Measurements from ENCODE around the gene IRF8.

IRF8 gene

DNA sequence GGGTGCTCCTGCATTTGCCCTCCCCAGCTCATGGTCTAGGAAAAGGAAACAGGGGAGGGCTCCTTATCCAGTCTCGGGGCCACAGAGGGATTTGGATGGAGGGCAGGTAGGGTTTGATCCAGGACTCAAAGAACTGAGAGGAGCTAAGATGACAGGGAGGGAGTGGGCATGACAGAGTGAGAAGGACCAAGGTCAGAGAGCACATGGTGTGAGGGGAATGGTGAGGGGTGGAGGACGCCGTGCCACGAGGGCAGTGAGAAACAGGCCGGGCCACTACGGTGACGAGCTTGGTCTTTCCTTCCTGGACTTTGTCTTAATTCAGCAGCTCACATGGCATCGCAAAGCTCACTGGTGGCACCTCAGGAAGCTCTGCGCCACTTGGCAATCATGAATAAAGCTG is 35.2 kb downstream of the IRF8 start:
- no peaks in the 10 kb centered on the region for H3K79me2 ChIP-seq (ENCODE audit: low read length)
- TF ChIP-seq EZH2phosphoT487 (IDR thresholded peaks at IDR 0.05; ENCODE audit: low read depth), result no peak
- TF ChIP-seq, protein P1, sequence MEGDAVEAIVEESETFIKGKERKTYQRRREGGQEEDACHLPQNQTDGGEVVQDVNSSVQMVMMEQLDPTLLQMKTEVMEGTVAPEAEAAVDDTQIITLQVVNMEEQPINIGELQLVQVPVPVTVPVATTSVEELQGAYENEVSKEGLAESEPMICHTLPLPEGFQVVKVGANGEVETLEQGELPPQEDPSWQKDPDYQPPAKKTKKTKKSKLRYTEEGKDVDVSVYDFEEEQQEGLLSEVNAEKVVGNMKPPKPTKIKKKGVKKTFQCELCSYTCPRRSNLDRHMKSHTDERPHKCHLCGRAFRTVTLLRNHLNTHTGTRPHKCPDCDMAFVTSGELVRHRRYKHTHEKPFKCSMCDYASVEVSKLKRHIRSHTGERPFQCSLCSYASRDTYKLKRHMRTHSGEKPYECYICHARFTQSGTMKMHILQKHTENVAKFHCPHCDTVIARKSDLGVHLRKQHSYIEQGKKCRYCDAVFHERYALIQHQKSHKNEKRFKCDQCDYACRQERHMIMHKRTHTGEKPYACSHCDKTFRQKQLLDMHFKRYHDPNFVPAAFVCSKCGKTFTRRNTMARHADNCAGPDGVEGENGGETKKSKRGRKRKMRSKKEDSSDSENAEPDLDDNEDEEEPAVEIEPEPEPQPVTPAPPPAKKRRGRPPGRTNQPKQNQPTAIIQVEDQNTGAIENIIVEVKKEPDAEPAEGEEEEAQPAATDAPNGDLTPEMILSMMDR (IDR thresholded peaks at IDR 0.05; ENCODE audit: low read depth, low read length), result no peak
- peaks cover 14% of the 10 kb centered on the region for H3K36me3 ChIP-seq (replicated peaks; ENCODE audit: low read depth, low read length)
- no peaks in the 10 kb centered on the region for H3K9me3 ChIP-seq (ENCODE audit: insufficient read depth, low read length)
- peak overlapping the region; percentile 97 for H3K27ac ChIP-seq (ENCODE audit: low read length)
- peak overlapping the region; percentile 80; the same call in 1 of the 2 replicates for H3K4me2 ChIP-seq (ENCODE audit: low read length)
- H3K4me3 ChIP-seq (ENCODE audit: low read length), result 0 out of 2 replicates have a peak overlapping the region, but pooled peaks have one; percentile 39
- H2AFZ ChIP-seq (ENCODE audit: low read depth, low read length), result no peak overlapping the region
- H3K27me3 ChIP-seq (ENCODE audit: low read depth, low read length), result no peaks in the 10 kb centered on the region; the same call in 1 of the 2 replicates
- peaks cover 98% of the 10 kb centered on the region for H3K4me1 ChIP-seq (ENCODE audit: low read length)
- peak overlapping the region; percentile 84; the same call in 1 of the 2 replicates for H3K9ac ChIP-seq (ENCODE audit: low read length)
- no peaks in the 10 kb centered on the region for H4K20me1 ChIP-seq (ENCODE audit: insufficient read depth, low read length)

DNA sequence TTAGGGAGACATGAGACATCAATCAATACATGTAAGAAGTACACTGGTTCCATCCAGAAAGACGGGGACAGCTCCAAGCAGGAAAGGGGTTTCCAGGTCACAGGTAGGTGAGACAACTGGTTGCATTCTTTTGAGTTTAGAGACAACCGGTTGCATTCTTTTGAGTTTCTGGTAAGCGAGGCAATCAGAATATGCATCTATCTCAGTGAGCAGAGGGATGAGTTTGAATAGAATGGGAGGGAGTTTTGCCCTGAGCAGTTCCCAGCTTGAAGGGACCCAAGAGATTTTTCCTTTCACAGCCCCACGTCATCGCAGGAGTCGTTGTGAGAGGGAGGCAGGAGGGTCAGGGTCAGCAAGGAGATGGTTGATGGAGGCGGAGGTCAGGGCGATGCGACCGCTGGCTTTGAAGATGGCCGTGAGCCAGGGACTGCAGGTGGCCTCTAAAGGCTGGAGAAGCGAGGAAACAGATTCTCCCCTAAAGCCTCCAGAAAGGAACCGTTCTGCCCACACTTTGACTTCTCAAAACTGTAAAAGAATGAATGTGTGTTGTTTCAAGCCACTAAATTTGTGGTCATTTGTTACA is 36.5 kb downstream of the IRF8 start:
- H3K27me3 ChIP-seq (ENCODE audit: low read depth, low read length), result no peaks in the 10 kb centered on the region
- peak overlapping the region; percentile 80 for H3K4me2 ChIP-seq (ENCODE audit: low read length)
- H3K9ac ChIP-seq (ENCODE audit: low read length), result peak overlapping the region; percentile 84
- H3K4me3 ChIP-seq (ENCODE audit: low read length), result peak overlapping the region; percentile 56
- H3K27ac ChIP-seq (ENCODE audit: low read length), result peak overlapping the region; percentile 97
- peaks cover 86% of the 10 kb centered on the region for H3K4me1 ChIP-seq (ENCODE audit: low read length)
- H4K20me1 ChIP-seq (ENCODE audit: insufficient read depth, low read length), result no peaks in the 10 kb centered on the region
- no peaks in the 10 kb centered on the region for H3K79me2 ChIP-seq (ENCODE audit: low read length)
- H3K36me3 ChIP-seq (replicated peaks; ENCODE audit: low read depth, low read length), result peaks cover 14% of the 10 kb centered on the region
- TF ChIP-seq, protein P1 (IDR thresholded peaks at IDR 0.05; ENCODE audit: low read depth, low read length), result no peak
- no peak for TF ChIP-seq EZH2phosphoT487 (IDR thresholded peaks at IDR 0.05; ENCODE audit: low read depth)
- H2AFZ ChIP-seq (ENCODE audit: low read depth, low read length), result no peak overlapping the region
- H3K9me3 ChIP-seq (ENCODE audit: insufficient read depth, low read length), result no peaks in the 10 kb centered on the region

DNA sequence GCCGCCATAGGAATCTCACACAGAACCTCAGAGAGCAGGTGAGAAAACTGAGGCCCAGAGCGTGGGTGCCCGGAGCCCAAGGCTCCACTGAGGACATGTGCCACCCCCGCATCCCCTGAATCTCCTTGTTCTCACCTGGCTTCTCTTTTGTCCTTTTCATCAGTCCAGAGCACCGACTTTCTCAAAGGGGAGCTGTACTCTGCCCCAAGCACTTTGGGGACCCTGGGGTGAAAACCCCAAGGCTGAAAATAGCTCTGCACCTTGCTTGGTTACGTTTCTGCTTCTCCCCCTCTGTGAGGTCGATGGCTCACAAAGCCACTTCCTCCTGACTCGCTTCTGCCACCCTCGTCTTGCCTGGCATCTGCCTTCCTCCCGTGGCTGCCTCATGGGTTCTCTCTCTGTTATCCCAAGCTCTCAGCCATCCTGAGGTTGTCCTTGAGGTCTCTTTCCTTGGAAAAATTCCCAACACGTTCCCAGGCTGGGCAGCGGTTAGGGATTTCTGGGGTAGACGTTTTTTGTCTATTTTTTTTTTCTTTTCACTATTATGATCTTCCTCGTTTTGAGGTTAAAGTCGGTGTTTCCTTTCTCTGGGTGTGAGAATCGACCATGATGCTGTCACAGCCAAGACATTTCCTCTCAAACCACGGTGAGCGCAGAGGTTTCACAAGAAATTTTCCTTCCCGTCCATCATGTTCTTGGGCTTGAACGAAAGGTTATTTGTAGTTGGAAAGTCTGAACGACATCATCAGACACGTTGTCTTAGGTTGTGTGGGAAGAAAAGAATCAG is 37.2 kb downstream of the IRF8 start:
- peak overlapping the region; percentile 84 for H3K9ac ChIP-seq (ENCODE audit: low read length)
- H3K4me2 ChIP-seq (ENCODE audit: low read length), result peak overlapping the region; percentile 80
- H2AFZ ChIP-seq (ENCODE audit: low read depth, low read length), result no peak overlapping the region
- H4K20me1 ChIP-seq (ENCODE audit: insufficient read depth, low read length), result no peaks in the 10 kb centered on the region
- H3K27ac ChIP-seq (ENCODE audit: low read length), result peak overlapping the region; percentile 97
- peaks cover 14% of the 10 kb centered on the region for H3K36me3 ChIP-seq (replicated peaks; ENCODE audit: low read depth, low read length)
- H3K9me3 ChIP-seq (ENCODE audit: insufficient read depth, low read length), result no peaks in the 10 kb centered on the region
- H3K4me3 ChIP-seq (ENCODE audit: low read length), result peak overlapping the region; percentile 56
- TF ChIP-seq EZH2phosphoT487 (IDR thresholded peaks at IDR 0.05; ENCODE audit: low read depth), result 0 out of 2 replicates have a peak, but pooled peaks have one; percentile 16
- TF ChIP-seq, protein P1 (IDR thresholded peaks at IDR 0.05; ENCODE audit: low read depth, low read length), result peak; percentile 9; the same call in 1 of the 2 replicates
- no peaks in the 10 kb centered on the region for H3K79me2 ChIP-seq (ENCODE audit: low read length)
- H3K27me3 ChIP-seq (ENCODE audit: low read depth, low read length), result no peaks in the 10 kb centered on the region
- H3K4me1 ChIP-seq (ENCODE audit: low read length), result peaks cover 79% of the 10 kb centered on the region

DNA sequence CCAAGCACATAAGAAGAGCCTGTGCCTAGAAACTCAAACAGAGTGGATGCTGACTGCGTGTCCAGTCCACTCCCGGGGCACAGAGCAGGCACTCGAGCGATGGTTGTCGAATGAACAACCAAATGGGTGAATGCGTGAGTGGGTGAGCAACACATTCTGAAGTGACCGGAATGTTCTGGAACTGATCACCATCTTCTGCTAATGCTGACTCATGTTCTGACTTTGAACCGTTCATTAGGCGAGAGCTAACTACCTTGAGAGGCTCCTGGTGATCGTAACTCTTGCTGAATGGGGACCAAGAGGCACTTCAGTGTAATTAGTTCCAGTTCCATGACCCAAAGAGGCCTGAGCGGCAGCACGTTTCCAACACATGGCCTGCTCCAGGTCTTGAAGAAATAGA is 37.9 kb downstream of the IRF8 start:
- no peaks in the 10 kb centered on the region for H3K27me3 ChIP-seq (ENCODE audit: low read depth, low read length)
- peak overlapping the region; percentile 97 for H3K27ac ChIP-seq (ENCODE audit: low read length)
- peak overlapping the region; percentile 31 for H3K4me3 ChIP-seq (ENCODE audit: low read length)
- H3K4me2 ChIP-seq (ENCODE audit: low read length), result peak overlapping the region; percentile 80
- peaks cover 14% of the 10 kb centered on the region for H3K36me3 ChIP-seq (replicated peaks; ENCODE audit: low read depth, low read length)
- no peaks in the 10 kb centered on the region for H4K20me1 ChIP-seq (ENCODE audit: insufficient read depth, low read length)
- no peak overlapping the region for H2AFZ ChIP-seq (ENCODE audit: low read depth, low read length)
- H3K4me1 ChIP-seq (ENCODE audit: low read length), result peaks cover 73% of the 10 kb centered on the region
- TF ChIP-seq EZH2phosphoT487 (IDR thresholded peaks at IDR 0.05; ENCODE audit: low read depth), result no peak
- TF ChIP-seq, protein P1 (IDR thresholded peaks at IDR 0.05; ENCODE audit: low read depth, low read length), result no peak
- no peaks in the 10 kb centered on the region for H3K9me3 ChIP-seq (ENCODE audit: insufficient read depth, low read length)
- no peaks in the 10 kb centered on the region for H3K79me2 ChIP-seq (ENCODE audit: low read length)
- peak overlapping the region; percentile 84 for H3K9ac ChIP-seq (ENCODE audit: low read length)

Measured in OCI-LY3 (cell line).